D721Med (cell line): ENCODE data around the gene HDAC4.

Source experiments
- DNase-seq: peaks from one replicate; pipeline ENCODE4 v3.0.0; 2011; ENCODE audit warnings: low spot score; ENCODE audit not compliant: insufficient read length
- FAIRE-seq: peaks from 2 replicates; lab custom pipeline; 2011; peaks lifted over from hg19 to GRCh38; lab: Jason Lieb, UNC
- TF ChIP-seq, protein P1 (sequence below): IDR thresholded peaks from 2 replicates; pipeline ENCODE4 v1.5.1; 2012; ENCODE audit warnings: mild to moderate bottlenecking, control low read depth; ENCODE audit not compliant: insufficient read depth; ENCODE audit errors: missing control alignments

HDAC4 gene

DNA sequence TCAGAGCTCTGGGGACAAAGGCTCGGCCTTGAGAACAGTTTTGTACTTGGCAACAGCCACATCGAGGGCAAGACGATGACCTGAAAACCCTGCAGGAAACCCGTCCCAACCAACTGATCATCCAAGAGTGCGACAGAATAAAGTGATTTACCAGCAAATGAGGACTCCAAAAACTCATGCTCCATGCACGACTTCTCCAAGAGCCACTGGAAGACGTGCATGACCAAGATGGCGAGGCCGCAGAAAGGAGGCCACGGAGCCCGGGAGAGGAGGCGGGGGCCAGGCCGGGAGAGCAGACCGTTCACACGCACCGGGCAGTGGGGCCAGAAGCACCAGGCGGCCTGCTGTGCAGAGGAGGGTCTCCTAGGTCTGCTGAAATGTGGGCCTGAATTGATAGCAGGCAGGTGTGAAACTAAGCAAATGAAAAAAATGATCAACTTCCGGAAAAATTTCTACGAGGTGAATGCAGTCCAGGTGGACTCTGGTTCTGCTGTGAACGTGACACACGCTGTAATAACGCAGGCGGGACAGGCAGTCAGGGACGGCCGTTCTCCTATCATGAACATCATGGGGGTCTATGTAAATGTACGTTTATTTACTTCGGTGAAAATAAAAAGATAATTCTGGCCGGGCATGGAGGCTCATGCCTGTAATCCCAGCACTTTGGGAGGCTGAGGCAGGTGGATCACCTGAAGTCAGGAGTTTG lies 252.2 kb downstream of the HDAC4 start:
- TF ChIP-seq, protein P1, sequence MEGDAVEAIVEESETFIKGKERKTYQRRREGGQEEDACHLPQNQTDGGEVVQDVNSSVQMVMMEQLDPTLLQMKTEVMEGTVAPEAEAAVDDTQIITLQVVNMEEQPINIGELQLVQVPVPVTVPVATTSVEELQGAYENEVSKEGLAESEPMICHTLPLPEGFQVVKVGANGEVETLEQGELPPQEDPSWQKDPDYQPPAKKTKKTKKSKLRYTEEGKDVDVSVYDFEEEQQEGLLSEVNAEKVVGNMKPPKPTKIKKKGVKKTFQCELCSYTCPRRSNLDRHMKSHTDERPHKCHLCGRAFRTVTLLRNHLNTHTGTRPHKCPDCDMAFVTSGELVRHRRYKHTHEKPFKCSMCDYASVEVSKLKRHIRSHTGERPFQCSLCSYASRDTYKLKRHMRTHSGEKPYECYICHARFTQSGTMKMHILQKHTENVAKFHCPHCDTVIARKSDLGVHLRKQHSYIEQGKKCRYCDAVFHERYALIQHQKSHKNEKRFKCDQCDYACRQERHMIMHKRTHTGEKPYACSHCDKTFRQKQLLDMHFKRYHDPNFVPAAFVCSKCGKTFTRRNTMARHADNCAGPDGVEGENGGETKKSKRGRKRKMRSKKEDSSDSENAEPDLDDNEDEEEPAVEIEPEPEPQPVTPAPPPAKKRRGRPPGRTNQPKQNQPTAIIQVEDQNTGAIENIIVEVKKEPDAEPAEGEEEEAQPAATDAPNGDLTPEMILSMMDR: no peak
- no peak for FAIRE-seq

DNA sequence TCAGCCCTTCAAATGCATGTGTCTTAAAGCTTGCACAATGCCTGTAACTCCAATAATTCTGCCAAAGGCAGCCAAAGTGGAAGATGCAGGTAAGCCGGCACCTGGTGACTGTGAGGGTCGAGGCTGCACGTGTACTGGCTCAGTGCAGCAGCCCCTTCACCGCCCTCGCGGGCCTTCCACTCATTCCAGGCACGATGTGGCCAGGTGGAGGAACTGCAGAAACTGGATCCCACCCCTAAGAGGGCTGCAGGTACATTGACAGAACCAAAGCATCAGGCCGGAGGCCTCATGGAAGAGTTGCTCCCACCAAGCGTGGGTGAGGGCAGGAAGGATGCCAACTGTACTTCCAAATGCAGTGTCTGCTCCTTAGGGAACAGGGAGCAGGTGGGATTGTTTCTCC lies 253.4 kb downstream of the HDAC4 start:
- TF ChIP-seq, protein P1: no peak
- DNase-seq (no peak), FAIRE-seq (no peak)

More for the DNA sequence above, 252.2 kb downstream of the HDAC4 start:
- no peak for DNase-seq

DNA sequence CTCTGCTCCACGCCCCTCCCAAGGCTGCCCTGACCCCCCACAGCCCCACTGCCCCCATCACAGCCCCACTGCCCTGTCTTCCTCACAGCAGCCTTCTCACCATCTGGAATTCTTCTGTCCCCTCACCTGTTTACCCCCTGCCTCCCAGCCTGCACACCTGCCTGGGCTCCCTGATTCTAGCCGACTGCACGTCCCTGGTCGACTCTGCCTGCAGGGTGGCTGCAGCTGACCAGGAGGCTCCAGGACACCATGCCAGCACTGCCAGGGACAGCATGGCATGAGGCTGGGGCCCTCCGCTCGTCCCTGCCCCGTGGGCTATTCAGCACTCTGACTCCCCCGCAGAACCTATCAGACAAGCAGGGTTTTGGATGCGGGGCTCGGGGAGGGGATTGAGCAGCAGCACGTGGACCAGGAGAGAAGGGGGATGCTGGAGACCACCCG lies 254.1 kb downstream of the HDAC4 start:
- TF ChIP-seq, protein P1: no peak
- DNase-seq (no peak), FAIRE-seq (no peak)

DNA sequence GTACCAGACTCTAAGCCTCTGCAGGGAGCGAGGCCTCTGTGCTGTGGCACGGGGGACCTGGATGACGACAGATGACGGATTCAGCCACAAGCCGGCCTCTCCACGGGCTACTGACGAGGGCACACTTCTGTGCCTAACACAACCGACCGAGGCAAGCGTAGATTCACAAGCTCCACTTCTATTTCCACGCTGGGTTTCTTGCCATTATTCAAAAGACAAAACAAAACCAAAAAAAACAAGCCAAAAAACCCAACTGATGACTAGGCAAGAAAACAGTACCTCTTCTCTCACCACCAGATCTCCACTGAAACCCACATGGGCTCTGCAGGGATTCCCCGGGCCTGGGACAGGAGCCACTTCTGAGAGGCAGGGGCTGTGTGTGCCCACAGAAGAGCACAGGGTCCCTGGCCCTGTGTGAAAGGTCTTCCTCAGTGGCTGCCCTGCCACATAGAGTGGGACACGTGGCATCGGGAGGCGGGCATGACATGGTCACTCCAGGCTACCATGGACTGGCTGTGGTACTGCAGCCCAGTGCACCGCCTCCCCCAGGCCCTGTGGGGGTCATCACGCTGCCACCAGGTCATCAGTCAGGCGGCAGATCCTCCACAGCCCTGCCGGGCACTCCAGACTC lies 254.7 kb downstream of the HDAC4 start:
- TF ChIP-seq, protein P1: no peak
- DNase-seq (no peak), FAIRE-seq (no peak)

DNA sequence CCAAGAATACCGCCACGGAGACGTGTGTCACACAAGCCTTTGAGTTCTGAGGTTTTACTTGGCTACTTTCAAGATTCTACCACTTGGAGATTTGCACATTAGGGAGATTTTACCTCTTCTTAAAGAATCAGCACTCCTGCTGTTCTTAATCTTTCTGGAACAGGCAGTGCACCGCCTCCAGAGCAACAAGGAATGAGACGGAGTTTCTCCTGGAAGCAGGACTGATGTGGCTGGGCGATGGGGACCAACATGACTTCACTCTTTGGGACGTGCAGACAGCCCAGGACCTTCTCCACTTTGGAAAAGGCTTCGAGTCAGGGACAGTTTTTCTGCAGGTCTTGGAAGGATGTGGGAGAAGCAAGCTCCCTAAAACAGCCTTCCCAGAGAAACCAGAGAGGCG lies 255.2 kb downstream of the HDAC4 start:
- FAIRE-seq: no peak
- TF ChIP-seq, protein P1: no peak
- no peak for DNase-seq

DNA sequence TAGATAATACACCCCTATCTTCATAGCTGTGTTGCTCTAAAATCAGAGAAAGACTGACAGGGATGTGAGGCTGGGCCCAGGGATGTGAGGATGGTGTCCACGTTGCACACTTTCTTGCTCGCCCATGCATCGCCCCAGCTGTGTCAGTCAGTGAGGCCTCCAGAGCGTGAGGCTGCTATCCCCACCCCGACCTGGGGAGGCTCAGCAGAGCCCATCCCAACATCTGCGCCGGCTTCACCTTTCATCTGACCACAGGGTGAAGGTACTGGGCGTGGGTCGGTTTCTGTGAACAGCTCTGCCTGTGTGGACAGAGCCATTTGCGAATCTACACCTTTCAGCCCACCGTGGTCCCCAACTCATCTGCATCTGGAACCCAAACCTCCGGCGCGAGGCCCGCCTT lies 255.7 kb downstream of the HDAC4 start:
- DNase-seq: no peak
- no peak for FAIRE-seq
- TF ChIP-seq, protein P1: no peak

DNA sequence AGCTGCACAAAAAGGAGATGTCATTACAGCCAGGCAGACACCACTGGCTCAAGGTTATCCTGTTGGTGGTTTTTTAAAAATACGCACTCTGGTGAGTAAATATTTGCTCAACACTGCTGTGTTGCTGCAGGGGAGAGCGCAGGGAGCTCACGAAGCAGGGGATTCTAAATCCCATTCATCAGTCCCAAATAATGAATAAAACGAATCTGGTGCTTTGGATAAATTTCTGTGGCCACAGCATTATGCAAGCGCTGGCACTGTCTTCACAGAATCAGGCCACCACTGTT lies 256.2 kb downstream of the HDAC4 start:
- FAIRE-seq: no peak
- DNase-seq: no peak

More for the DNA sequence above, 256.2 kb downstream of the HDAC4 start:
- TF ChIP-seq, protein P1: no peak
